Heart right ventricle (tissue), 16 donors: ENCODE measurements around the gene MUC22. TPM values are rescaled to one million over a fixed set of nuclear protein-coding genes. Genes with fewer than 3 reads are reported as not detected.

ENCODE experiments used
- ATAC-seq, 8 donors: fragments of 200-7000 bp; cut with Tn5 transposase; one replicate each; pipeline ENCODE4 v1.9.1; 2020; ENCODE audit warnings: mild to moderate bottlenecking in 8 of 8, moderate library complexity in 8 of 8, moderate number of reproducible peaks in 1 of 8
- DNase-seq, 2 donors: peaks; one replicate each; pipeline ENCODE4 v3.0.0-alpha.2; 2020
- H3K27ac ChIP-seq, 10 donors: fragments of 200-600 bp; sonication (generic) in 2 of 10; one replicate each; pipeline versions ENCODE4 v1.5.0 to v1.8.0; 2020 to 2022; ENCODE audit warnings: mild to moderate bottlenecking in 3 of 10
- H3K27me3 ChIP-seq, 7 donors: fragments of 200-600 bp; one replicate each; pipeline ENCODE4 v1.8.0; 2021 to 2022; ENCODE audit warnings: mild to moderate bottlenecking in 2 of 7
- H3K36me3 ChIP-seq, 9 donors: fragments of 200-600 bp; sonication (generic) in 1 of 9; one replicate each; pipeline versions ENCODE4 v1.5.0 to v1.8.0; 2020 to 2022; ENCODE audit warnings: mild to moderate bottlenecking in 2 of 9
- H3K4me1 ChIP-seq, 9 donors: fragments of 200-600 bp; sonication (generic) in 1 of 9; one replicate each; pipeline versions ENCODE4 v1.5.0 to v1.8.0; 2020 to 2022; ENCODE audit warnings: mild to moderate bottlenecking in 4 of 9
- H3K4me3 ChIP-seq, 10 donors: fragments of 200-600 bp; sonication (generic) in 2 of 10; one replicate each; pipeline versions ENCODE4 v1.5.0 to v1.8.0; 2020 to 2022; ENCODE audit warnings: mild to moderate bottlenecking in 7 of 10, moderate library complexity in 2 of 10
- H3K9me3 ChIP-seq, 11 donors: fragments of 200-600 bp in 10 of 11; sonication (generic) in 2 of 11; one replicate each; pipeline versions ENCODE4 v1.5.0 to v1.8.0; 2013 to 2022; ENCODE audit warnings: mild to moderate bottlenecking in 2 of 11, control low read depth in 1 of 11, moderate library complexity in 1 of 11
- WGBS, 2 donors: extraction: QIAGEN DNeasy Blood & Tissue Kit; methylation state at CpG; one replicate each; pipeline ENCODE4 v1.1.7; 2013; ENCODE audit warnings: inconsistent platforms in 1 of 2; 5-methylcytosine and 5-hydroxymethylcytosine counted together
- intact Hi-C, 10 donors: fragments of 100-400 bp; cut with DNase I; formaldehyde crosslinking; loops; one replicate each; pipeline versions ENCODE4 v1.11.1 to v1.14.2; 2022
- polyA plus RNA-seq, 2 donors: library from polyadenylated mRNA; stranded (reverse); fragments of 200-250 nt; gene quantifications; one replicate each; pipeline ENCODE4 v1.2.3, GENCODE V29; 2013
- total RNA-seq, 10 donors: library from RNA; stranded (reverse); fragmentation: NEBNext Ultra II Directional in 3 of 10; extraction: Animal tissue kit (Norgen Biotek cat#: 25700) in 3 of 10; gene quantifications; one replicate each; pipeline versions ENCODE4 v1.2.1 to v1.2.4, GENCODE V29; 2021 to 2023
- TF ChIP-seq, protein P1 (sequence below), 9 donors: fragments of 200-600 bp; sonication (generic) in 2 of 9; IDR thresholded peaks; one replicate each; pipeline versions ENCODE4 v1.5.0 to v1.8.0; 2021 to 2022; ENCODE audit warnings: antibody characterized with exemption in 9 of 9, mild to moderate bottlenecking in 5 of 9, moderate library complexity in 1 of 9
- donor health status: Arrhythmogenic right ventricular cardiomyopathy.
- donor health status: ischemic (EF 13 %, LVEDD 7.1; RV severe dilation, severe dysfunction).
- donor health status: healthy with polysubstance abuse.
- donor health status: DM: no; HTN: yes; CAD: no.
- donor health status: DM: no; HTN: no; CAD: no.
- donor health status: ischemic (EF 25% LVEDD 6.9; RV normal size, moderate dysfunction).
- donor health status: ischemic (EF 25% LVEDD 5.7; RV mildly dilated, moderate dysfunction).
- donor health status: healthy.
- donor health status: DM: yes; HTN: yes; CAD: no.
- donor health status: Ischemic cardiomyopathy.
- donor health status: ischemic (EF 35%, LVEDD 5.7; RV mildly dilated, moderate dysfunction).
- donor health status: nonischemic (EF 11% LVEDD 7.7; RV severe dilation, severe dysfunction).
- donor health status: DM: yes; HTN: yes; CAD: no.
- donor health status: PGD.
- donor health status: ischemic (EF 29% LVEDD 5.4; RV normal size, mild dysfunction).
- donor health status: nonischemic (EF 23%, LVEDD 6.1; RV moderate dilation, normal function).

The MUC22 gene
- total and polyA plus RNA-seq, 12 donors, result under 0.01 to 0.64 (median 0.24) TPM

DNA sequence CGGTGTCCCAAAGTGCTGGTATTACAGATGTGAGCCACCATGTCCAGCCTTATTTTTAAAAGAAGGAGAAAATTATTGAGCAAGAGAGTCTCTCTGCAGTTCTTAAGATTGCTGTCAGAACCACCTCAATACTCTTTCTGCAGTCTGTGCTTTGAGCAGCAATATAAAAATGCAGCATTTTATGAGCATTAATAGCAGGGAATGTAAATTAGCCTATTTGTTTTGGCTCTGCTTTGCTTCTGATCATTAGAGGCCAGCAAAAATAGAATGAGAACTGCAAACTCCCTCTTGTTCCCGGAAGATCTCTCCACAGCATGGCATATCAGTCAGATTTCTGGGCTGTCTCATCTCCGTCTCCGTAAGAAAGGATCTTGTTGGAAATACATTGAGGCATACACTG is 66.3 kb downstream of the MUC22 start:
- intact Hi-C loops, result loop anchor here in 3 of 10 donors (5.0 kb wide), 3 partner anchors 154 to 254 kb away; no protein-coding TSS in a partner anchor
- no peak overlapping the region for H3K4me3 ChIP-seq
- H3K4me1 ChIP-seq, result peaks cover 0 to 22% (median 7%) of the 10 kb centered on the region in 9 donors
- H3K9me3 ChIP-seq, result no peaks in the 10 kb centered on the region
- WGBS, 2 donors, result 77 to 79% methylated on average over 4 of the region's 4 CpGs
- no peaks in the 10 kb centered on the region for H3K27me3 ChIP-seq
- TF ChIP-seq, protein P1, sequence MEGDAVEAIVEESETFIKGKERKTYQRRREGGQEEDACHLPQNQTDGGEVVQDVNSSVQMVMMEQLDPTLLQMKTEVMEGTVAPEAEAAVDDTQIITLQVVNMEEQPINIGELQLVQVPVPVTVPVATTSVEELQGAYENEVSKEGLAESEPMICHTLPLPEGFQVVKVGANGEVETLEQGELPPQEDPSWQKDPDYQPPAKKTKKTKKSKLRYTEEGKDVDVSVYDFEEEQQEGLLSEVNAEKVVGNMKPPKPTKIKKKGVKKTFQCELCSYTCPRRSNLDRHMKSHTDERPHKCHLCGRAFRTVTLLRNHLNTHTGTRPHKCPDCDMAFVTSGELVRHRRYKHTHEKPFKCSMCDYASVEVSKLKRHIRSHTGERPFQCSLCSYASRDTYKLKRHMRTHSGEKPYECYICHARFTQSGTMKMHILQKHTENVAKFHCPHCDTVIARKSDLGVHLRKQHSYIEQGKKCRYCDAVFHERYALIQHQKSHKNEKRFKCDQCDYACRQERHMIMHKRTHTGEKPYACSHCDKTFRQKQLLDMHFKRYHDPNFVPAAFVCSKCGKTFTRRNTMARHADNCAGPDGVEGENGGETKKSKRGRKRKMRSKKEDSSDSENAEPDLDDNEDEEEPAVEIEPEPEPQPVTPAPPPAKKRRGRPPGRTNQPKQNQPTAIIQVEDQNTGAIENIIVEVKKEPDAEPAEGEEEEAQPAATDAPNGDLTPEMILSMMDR (IDR thresholded peaks at IDR 0.05), result no peak
- ATAC-seq (no peak), DNase-seq (no peak)
- no peaks in the 10 kb centered on the region for H3K36me3 ChIP-seq
- no peak overlapping the region for H3K27ac ChIP-seq

DNA sequence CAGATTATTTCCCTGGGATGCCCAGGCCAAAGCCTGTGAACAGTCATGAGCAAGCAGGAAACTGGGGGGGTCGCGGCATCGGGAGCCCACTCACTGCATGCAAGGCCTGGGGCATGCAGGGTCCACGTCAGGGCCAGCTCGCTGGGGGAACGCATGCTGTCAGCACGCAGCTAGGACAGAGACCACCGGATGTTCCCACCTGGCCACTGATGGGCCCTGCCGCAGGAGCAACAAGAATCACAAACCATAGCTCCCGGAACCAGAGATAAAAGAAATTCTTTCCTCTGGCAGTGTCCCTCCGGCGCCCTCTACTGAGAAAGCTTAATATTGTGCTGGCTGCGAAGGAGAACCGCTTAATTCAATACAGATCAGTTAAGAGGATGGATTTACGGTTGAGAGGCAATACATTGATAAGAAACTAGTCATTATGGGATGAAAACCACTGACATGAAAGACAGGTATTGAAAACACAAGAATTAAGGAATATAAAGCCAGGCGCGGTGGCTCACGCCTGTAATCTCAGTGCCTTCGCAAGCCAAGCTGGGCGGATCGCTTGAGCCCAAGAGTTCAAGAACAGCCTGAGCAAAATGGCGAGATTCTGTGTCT is 69.5 kb downstream of the MUC22 start:
- Histone ChIP-seq H3K27ac (no peak overlapping the region), H3K9me3 (no peaks in the 10 kb centered on the region), H3K27me3 (no peaks in the 10 kb centered on the region), H3K4me3 (peak overlapping the region in 6 of 10 donors; percentile 1 to 37 (median 34)), H3K4me1 (peaks cover 0 to 12% (median 4%) of the 10 kb centered on the region in 9 donors), H3K36me3 (no peaks in the 10 kb centered on the region)
- intact Hi-C loops, result loop anchor here in 5 of 10 donors (5.0 to 10.0 kb wide), 6 partner anchors 157 to 525 kb away; partner anchors contain the start of genes FLOT1 (in 1 of the 5), GNL1 (in 1 of the 5), IER3 (in 1 of the 5) and PRR3 (in 1 of the 5)
- TF ChIP-seq, protein P1 (IDR thresholded peaks at IDR 0.05), result peak; percentile 56 to 90 (median 78)
- DNase-seq (peak; percentile 40 to 63), ATAC-seq (peak in 7 of 8 donors; percentile 63 to 83 (median 67))
- WGBS, 2 donors, result 20 to 23% methylated on average over 22 of the region's 22 CpGs

DNA sequence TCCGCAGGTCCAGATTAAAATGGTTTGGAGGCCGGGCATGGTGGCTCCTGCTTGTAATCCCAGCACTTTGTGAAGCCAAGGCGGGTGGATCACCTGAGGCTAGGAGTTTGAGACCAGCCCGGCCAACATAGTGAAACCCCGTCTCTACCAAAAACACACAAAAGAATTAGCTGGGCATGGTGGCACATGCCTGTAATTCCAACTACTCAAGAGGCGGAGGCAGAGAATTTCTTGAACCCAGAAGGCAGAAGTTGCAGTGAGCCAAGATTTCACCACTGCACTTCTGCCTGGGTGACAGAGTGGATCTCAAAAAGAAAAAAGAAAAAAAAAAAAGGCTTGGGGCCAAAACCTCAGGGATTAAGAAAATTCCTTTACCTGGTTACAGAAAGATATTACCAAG is 71.6 kb downstream of the MUC22 start:
- ATAC-seq, result no peak
- intact Hi-C loops, result loop anchor here in 4 of 10 donors (5.0 to 10.0 kb wide), 4 partner anchors 255 to 527 kb away; partner anchors contain the start of genes FLOT1 (in 1 of the 4), GNL1 (in 1 of the 4), IER3 (in 1 of the 4) and PRR3 (in 1 of the 4)
- no peaks in the 10 kb centered on the region for H3K36me3 ChIP-seq
- no peak for DNase-seq
- peaks cover 0 to 17% (median 5%) of the 10 kb centered on the region in 9 donors for H3K4me1 ChIP-seq
- no peaks in the 10 kb centered on the region for H3K27me3 ChIP-seq
- no peaks in the 10 kb centered on the region for H3K9me3 ChIP-seq
- WGBS, 2 donors, result 85 to 90% methylated on average over 6 of the region's 6 CpGs
- H3K4me3 ChIP-seq, result no peak overlapping the region
- TF ChIP-seq, protein P1 (IDR thresholded peaks at IDR 0.05), result no peak
- H3K27ac ChIP-seq, result no peak overlapping the region

DNA sequence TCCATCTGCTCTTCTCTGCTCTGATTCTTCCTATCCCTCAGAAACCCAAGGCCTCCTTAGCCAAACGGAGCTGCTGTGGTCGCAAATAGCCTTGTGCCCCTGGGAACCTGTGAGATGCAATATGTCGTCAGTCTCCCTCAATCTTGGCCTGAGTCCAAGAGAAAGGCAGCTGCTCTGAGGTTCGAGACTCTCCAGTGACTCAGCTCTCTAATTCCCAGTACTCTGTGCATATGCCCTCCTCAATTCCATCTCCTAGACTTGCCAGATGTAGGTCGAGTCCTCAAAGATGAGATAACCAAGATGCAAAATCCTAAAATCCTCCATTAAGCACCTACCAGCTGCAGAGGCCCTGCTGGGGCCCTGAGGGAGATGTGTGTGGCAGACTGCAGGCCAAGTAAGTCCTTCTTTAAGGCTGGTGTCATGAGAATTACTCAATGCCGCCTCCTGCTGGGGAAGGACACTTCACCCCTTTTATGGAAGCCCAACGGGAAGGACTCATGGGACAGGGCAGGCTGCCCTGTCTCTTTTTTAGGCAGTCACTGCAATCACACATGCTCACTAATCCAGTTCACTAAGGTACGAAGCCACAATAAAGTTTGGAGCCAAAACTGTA is 73.6 kb downstream of the MUC22 start:
- peak in 7 of 8 donors; percentile 25 to 71 (median 53) for ATAC-seq
- H3K36me3 ChIP-seq, result no peaks in the 10 kb centered on the region
- WGBS, 2 donors, result 33 to 39% methylated on average over 8 of the region's 8 CpGs
- H3K9me3 ChIP-seq, result no peaks in the 10 kb centered on the region
- no peak overlapping the region for H3K4me3 ChIP-seq
- H3K27ac ChIP-seq, result peak overlapping the region in 2 of 10 donors; percentile 35 to 49
- TF ChIP-seq, protein P1 (IDR thresholded peaks at IDR 0.05), result peak in 7 of 9 donors; percentile 31 to 53 (median 38)
- intact Hi-C loops, result loop anchor here in 4 of 10 donors (5.0 to 10.0 kb wide), 4 partner anchors 257 to 529 kb away; partner anchors contain the start of genes FLOT1 (in 1 of the 4), GNL1 (in 1 of the 4), IER3 (in 1 of the 4) and PRR3 (in 1 of the 4)
- peak in 1 of 2 donors; percentile 53 for DNase-seq
- H3K27me3 ChIP-seq, result no peaks in the 10 kb centered on the region
- H3K4me1 ChIP-seq, result peaks cover 0 to 27% (median 12%) of the 10 kb centered on the region in 9 donors
